Measurements from ENCODE around the gene AMIGO3. TPM values are rescaled to one million over a fixed set of nuclear protein-coding genes. Genes with fewer than 3 reads are reported as not detected.

AMIGO3 gene
- total and polyA plus RNA-seq, 2 of the 8 experiments (the other 6 are each of a cell fraction or from before 2014, with no cell fraction given): 1.6 to 8.8 TPM

DNA sequence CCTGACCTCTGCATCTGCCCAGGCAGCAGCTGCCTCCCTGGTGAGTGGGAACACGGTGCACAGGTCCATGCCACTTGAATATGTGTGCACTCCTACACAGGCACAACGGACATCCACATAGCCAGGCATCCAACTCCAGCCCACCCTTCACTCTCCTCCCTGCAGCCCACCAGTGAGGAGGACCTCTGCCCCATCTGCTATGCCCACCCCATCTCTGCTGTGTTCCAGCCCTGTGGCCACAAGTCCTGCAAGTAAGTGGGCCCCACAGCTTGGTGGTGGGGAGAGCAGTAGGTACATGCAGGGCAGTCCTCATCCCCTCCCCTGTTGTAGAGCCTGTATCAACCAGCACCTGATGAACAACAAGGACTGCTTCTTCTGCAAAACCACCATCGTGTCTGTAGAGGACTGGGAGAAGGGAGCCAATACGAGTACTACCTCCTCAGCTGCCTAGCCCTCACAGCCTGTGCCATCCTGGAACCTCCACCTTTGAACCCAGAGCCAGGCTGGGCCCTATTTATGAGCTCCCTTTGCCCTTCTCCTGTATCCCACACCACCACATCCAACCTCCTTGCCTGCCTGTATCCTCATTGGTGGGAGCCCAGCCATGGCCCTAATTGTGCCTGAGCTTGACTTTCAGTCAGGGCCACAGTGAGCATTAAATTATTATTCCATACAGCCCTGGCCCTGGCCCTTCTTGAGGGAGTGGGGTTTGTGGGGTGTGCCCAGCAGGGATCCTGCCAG, 1.5 kb upstream of the AMIGO3 start:
- Histone ChIP-seq H3K79me2 (ENCODE audit: control insufficient read depth in 1 of 2, insufficient read depth in 2 of 2, low read length in 2 of 2) (peaks cover 0 to 8% of the 10 kb centered on the region in 2 experiments; a peak in 1 of 4 replicates), H3K4me2 (ENCODE audit: insufficient read depth in 1 of 2, low read depth in 2 of 2, low read length in 2 of 2) (no peak overlapping the region), H4K20me1 (replicated peaks in 1 of 2; ENCODE audit: control insufficient read depth in 1 of 2, insufficient read depth in 2 of 2, low read length in 2 of 2) (peaks cover 7 to 24% of the 10 kb centered on the region in 2 experiments), H3K56ac (replicated peaks; ENCODE audit: insufficient read length, low read depth, low read length) (no peak overlapping the region), H3K9ac (replicated peaks in 1 of 4; ENCODE audit: extremely low read depth in 1 of 4, low read depth in 3 of 4, low read length in 3 of 4) (no peak overlapping the region), H2AK5ac (ENCODE audit: low read depth, low read length) (no peak overlapping the region), H4K5ac (ENCODE audit: insufficient read length, low read depth, low read length) (no peak overlapping the region), H2AFZ (ENCODE audit: low read length) (no peak overlapping the region), H2BK15ac (ENCODE audit: low read length) (0 out of 2 replicates have a peak overlapping the region, but pooled peaks have one; percentile 18), H2BK5ac (ENCODE audit: low read depth, low read length) (no peak overlapping the region), H3K23me2 (ENCODE audit: low read depth, low read length) (peaks cover 16% of the 10 kb centered on the region; the same call in 1 of the 2 replicates), H3K4ac (replicated peaks; ENCODE audit: insufficient read length, low read depth, low read length) (no peak overlapping the region), H3K4me1 (replicated peaks in 1 of 4; ENCODE audit: control insufficient read depth in 3 of 4, insufficient read depth in 4 of 4, low read length in 3 of 4) (peaks cover 0 to 27% (median 15%) of the 10 kb centered on the region in 4 experiments; a peak in 6 of 7 replicates), H3K36me3 (ENCODE audit: control insufficient read depth in 2 of 4, insufficient read depth in 4 of 4, low read length in 3 of 4) (peaks cover 6 to 13% (median 8%) of the 10 kb centered on the region in 4 experiments; a peak in 4 of 8 replicates), H2BK12ac (ENCODE audit: low read depth, low read length) (no peak overlapping the region), H3K79me1 (ENCODE audit: low read depth, low read length) (peaks cover 5% of the 10 kb centered on the region; the same call in 1 of the 2 replicates), H4K8ac (ENCODE audit: extremely low read depth, insufficient read depth, low read length) (no peak overlapping the region), H3K27ac (ENCODE audit: low read depth, low read length) (no peak overlapping the region), H3K27me3 (replicated peaks in 1 of 4; ENCODE audit: control insufficient read depth in 3 of 4, extremely low read depth in 1 of 4, insufficient read depth in 3 of 4, low read length in 3 of 4) (no peaks in the 10 kb centered on the region), H3K23ac (ENCODE audit: insufficient read length) (no peak overlapping the region), H2BK20ac (ENCODE audit: low read length) (no peak overlapping the region), H3K18ac (ENCODE audit: extremely low read depth, low read length) (no peak overlapping the region), H3K14ac (ENCODE audit: insufficient read length) (no peak overlapping the region), H2BK120ac (replicated peaks; ENCODE audit: low read depth, low read length) (no peak overlapping the region), H3K4me3 (ENCODE audit: extremely low read depth in 1 of 4, insufficient read depth in 2 of 4, low read depth in 3 of 4, low read length in 4 of 4) (no peak overlapping the region), H3K9me3 (ENCODE audit: insufficient read depth in 2 of 2, low read depth in 1 of 2, low read length in 1 of 2) (no peaks in the 10 kb centered on the region), H4K91ac (replicated peaks; ENCODE audit: insufficient read length, low read length) (no peak overlapping the region)
- POLR2A ChIA-PET (ENCODE audit: partially characterized antibody): interaction anchor here (0.5 to 7.3 kb wide), 7 partner anchors 9 to 219 kb away, joined by 3 to 57 read pairs (median 3); partner anchors contain the start of gene RBM6
- FAIRE-seq (no peak), DNase-seq (ENCODE audit: low read depth in 1 of 2, low spot score in 2 of 2) (no peak)
- 95% methylated on average over 4 of the region's 4 CpGs; no CpG with 5 or more reads in 1 of the 2 experiments for WGBS, 2 experiments (ENCODE audit: extremely low coverage in 1 of 2, insufficient coverage in 1 of 2, insufficient read length in 1 of 2, insufficient replicate concordance in 2 of 2, low coverage in 1 of 2, low lambda C conversion rate in 2 of 2, missing lambda C conversion rate in 1 of 2)
- peak; percentile 66 for TF ChIP-seq POLR2AphosphoS5 (IDR thresholded peaks at IDR 0.05; ENCODE audit: low read depth, low read length)
- TF ChIP-seq PHF8 (conservative IDR thresholded peaks at IDR 0.05; ENCODE audit: low read depth, low read length): no peak
- no peak for TF ChIP-seq JUND (IDR thresholded peaks at IDR 0.05; ENCODE audit: low read length)
- TF ChIP-seq, protein P1, sequence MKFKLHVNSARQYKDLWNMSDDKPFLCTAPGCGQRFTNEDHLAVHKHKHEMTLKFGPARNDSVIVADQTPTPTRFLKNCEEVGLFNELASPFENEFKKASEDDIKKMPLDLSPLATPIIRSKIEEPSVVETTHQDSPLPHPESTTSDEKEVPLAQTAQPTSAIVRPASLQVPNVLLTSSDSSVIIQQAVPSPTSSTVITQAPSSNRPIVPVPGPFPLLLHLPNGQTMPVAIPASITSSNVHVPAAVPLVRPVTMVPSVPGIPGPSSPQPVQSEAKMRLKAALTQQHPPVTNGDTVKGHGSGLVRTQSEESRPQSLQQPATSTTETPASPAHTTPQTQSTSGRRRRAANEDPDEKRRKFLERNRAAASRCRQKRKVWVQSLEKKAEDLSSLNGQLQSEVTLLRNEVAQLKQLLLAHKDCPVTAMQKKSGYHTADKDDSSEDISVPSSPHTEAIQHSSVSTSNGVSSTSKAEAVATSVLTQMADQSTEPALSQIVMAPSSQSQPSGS (IDR thresholded peaks at IDR 0.05; ENCODE audit: low read length): no peak
- no peak for TF ChIP-seq KDM5A (IDR thresholded peaks at IDR 0.05; ENCODE audit: low read length)
- TF ChIP-seq HDAC6 (IDR thresholded peaks at IDR 0.05; ENCODE audit: low read depth, low read length): no peak
- CTCF ChIA-PET (ENCODE audit: partially characterized antibody): interaction anchor here (1.2 to 7.8 kb wide), 5 partner anchors 10 to 143 kb away, joined by 3 to 127 read pairs (median 5); partner anchors contain the start of gene INKA1
